ENCODE measurements around the gene SERPINB3.
"Not testable (repeated sequence)": the region's sequence is repeated elsewhere in the genome, so short reads cannot be mapped to it uniquely, and the experiment has no call there.

The SERPINB3 gene

DNA sequence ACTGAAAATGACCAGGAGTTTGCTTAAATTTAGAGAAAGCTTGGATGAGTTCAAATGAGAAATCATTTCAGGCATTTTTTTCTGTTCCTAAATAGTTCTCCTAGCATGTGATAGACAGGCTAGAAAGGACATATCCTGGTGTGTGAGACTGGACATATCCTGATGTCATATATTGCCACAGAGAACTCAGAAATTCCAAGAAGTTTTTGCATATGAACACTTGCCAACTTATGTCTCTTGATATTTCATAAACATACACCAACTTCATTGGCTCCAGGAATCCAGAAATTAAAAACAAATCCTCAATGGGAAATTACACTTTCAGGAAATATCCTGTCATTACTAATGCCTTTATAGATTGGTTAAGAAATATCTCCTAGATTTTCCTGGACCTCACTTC lies 14.8 kb downstream of the SERPINB3 start:
- DNase-seq (ENCODE audit: low read depth in 2 of 2): peak; percentile 21

- not testable (repeated sequence) for DNase-seq (ENCODE audit: low read depth in 2 of 2)
Observed at GRCh38 chr18:63644694-63645093, 17.0 kb downstream of the SERPINB3 start.

DNA sequence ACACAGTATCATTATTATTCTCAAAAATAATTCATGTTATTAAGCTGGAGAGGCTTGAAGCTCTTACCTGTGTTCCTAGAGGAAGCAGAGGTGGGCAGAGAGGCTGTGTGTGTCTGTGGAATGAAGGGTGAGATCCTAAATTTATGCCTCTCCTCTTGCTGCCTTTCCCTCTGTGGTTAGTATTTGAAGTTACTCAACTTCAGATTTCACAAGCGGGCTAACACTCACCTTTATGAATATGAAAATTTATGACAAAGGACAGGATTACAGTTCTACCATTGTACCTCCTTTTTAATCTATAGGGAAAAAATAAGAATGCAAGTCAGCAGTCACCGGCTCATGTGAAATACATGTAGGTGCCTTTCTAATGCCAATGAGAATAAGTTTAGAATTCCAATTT lies 17.6 kb downstream of the SERPINB3 start, which contains the start of gene SERPINB4:
SERPINB4 (minus strand) TSS at position 115 of the 400 bp plus-strand sequence. CDS start 679 bp downstream, outside the sequence.
- not testable (repeated sequence) for DNase-seq (ENCODE audit: low read depth in 2 of 2)

- DNase-seq (ENCODE audit: low read depth in 2 of 2): not testable (repeated sequence)
Observed at GRCh38 chr18:63642668-63643356, 18.9 kb downstream of the SERPINB3 start.

DNA sequence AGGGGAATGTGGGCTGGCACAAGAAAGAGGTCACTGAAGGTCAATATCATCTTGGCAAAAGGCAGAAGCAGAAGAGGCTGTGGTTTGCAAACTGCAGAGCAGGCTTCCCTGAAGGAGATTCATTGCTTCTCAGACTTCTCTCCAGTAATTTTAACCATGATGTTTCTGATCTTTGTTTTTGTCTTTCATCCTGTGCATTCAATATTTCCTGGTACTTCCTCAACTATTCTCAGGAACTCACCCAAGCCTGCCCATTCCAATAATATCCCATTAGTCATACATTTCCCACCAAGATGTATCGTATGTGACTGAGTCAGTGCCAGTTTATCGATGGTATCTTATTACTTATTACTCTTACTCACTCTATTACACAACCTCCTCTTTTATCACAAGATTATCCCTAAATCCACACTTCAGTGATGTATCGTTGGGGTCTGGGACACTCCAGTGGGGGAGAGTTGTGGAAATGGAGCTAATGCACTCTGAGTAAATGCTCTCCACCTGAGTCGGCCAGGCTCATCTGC lies 20.5 kb downstream of the SERPINB3 start:
- peak; percentile 28 to 30 for DNase-seq (ENCODE audit: low read depth in 2 of 2)

GRCh38 chr18:63637703-63638102 lies 24.0 kb downstream of the SERPINB3 start:
- DNase-seq (ENCODE audit: low read depth in 2 of 2): no peak

GRCh38 chr18:63627819-63628218 lies 33.9 kb downstream of the SERPINB3 start:
- no peak for DNase-seq (ENCODE audit: low read depth in 2 of 2)

DNA sequence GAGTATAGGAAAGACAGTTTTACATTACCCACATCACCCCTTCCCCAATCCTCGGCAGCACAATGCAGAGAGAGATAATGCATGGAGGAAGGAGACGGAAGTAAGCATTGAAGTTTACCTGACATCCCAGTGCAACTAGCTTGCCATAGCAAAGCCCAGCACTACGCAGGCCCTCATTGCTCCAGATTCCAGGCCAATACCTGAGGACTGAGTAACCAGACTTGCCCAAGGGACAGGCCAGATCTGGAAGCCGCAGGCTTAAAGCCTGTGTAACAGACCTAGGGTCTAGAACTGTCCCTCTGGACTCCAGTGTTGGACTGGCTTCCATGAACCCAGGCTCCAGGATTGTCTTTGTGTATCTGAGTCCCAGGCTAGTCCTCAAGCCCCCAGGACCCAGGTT lies 35.3 kb downstream of the SERPINB3 start:
- no peak for DNase-seq (ENCODE audit: low read depth in 2 of 2)

GRCh38 chr18:63624863-63625262 lies 36.8 kb downstream of the SERPINB3 start:
- no peak for DNase-seq (ENCODE audit: low read depth in 2 of 2)

GRCh38 chr18:63619661-63620060 lies 42.0 kb downstream of the SERPINB3 start:
- DNase-seq (ENCODE audit: low read depth in 2 of 2): no peak

GRCh38 chr18:63617915-63618234 lies 43.8 kb downstream of the SERPINB3 start:
- no peak for DNase-seq (ENCODE audit: low read depth in 2 of 2)

- DNase-seq (ENCODE audit: low read depth in 2 of 2): peak; percentile 3 to 6
Observed at GRCh38 chr18:63617049-63617914, 44.4 kb downstream of the SERPINB3 start.

- no peak for DNase-seq (ENCODE audit: low read depth in 2 of 2)
Observed at GRCh38 chr18:63613420-63613819, 48.3 kb downstream of the SERPINB3 start.

- DNase-seq (ENCODE audit: low read depth in 2 of 2): no peak
Observed at GRCh38 chr18:63606526-63606925, 55.2 kb downstream of the SERPINB3 start.

All from fibroblast of skin of left quadriceps (primary cell).